Endothelial cell (in vitro differentiated cells): ENCODE data around the gene TMEM184B. TPM values are rescaled to one million over a fixed set of nuclear protein-coding genes. Genes with fewer than 3 reads are reported as not detected.
"Not testable (repeated sequence)": the region's sequence is repeated elsewhere in the genome, so short reads cannot be mapped to it uniquely, and the experiment has no call there.

Experiments used
- DNase-seq: peaks from one replicate; pipeline ENCODE4 v3.0.0; 2021; ENCODE audit warnings: low spot score
- H3K27ac Mint-ChIP-seq: one replicate; pipeline ENCODE4 v1.8.0; 2021; ENCODE audit warnings: mixed read lengths, inconsistent platforms; ENCODE audit not compliant: unreplicated experiment
- H3K27me3 Mint-ChIP-seq: one replicate; pipeline ENCODE4 v1.8.0; 2021; ENCODE audit warnings: mild to moderate bottlenecking, moderate library complexity, mixed read lengths, inconsistent platforms; ENCODE audit not compliant: unreplicated experiment
- H3K36me3 Mint-ChIP-seq: one replicate; pipeline ENCODE4 v1.8.0; 2021; ENCODE audit warnings: mild to moderate bottlenecking, low read depth, mixed read lengths, inconsistent platforms; ENCODE audit not compliant: unreplicated experiment
- H3K4me1 Mint-ChIP-seq: one replicate; pipeline ENCODE4 v1.8.0; 2021; ENCODE audit warnings: mild to moderate bottlenecking, mixed read lengths, inconsistent platforms; ENCODE audit not compliant: unreplicated experiment
- H3K4me3 Mint-ChIP-seq: one replicate; pipeline ENCODE4 v1.8.0; 2021; ENCODE audit warnings: mild to moderate bottlenecking, mixed read lengths, inconsistent platforms; ENCODE audit not compliant: unreplicated experiment
- H3K9me3 Mint-ChIP-seq: one replicate; pipeline ENCODE4 v1.8.0; 2021; ENCODE audit warnings: mixed read lengths, inconsistent platforms; ENCODE audit not compliant: unreplicated experiment
- CTCF ChIP-seq: fragments of 200-600 bp; sonication (generic); IDR thresholded peaks from one replicate; pipeline ENCODE4 v1.5.0; 2021; ENCODE audit warnings: antibody characterized with exemption; ENCODE audit not compliant: unreplicated experiment
- total RNA-seq: library from RNA; stranded (reverse); fragmentation: NEBNext Ultra II Directional; extraction: Animal tissue kit (Norgen Biotek cat#: 25700); gene quantifications from one replicate; pipeline ENCODE4 v1.2.1, GENCODE V29; 2021; ENCODE audit not compliant: unreplicated experiment

Gene TMEM184B
- total RNA-seq, 1 donor from 2014 or later, result 59.8 TPM

GRCh38 chr22:38235240-38235850, 37.5 kb downstream of the TMEM184B start:
- H3K36me3 Mint-ChIP-seq, result peaks cover 24% of the 10 kb centered on the region
- H3K27ac Mint-ChIP-seq, result no peak overlapping the region
- no peak overlapping the region for H3K4me3 Mint-ChIP-seq
- no peak for TF ChIP-seq CTCF
- H3K27me3 Mint-ChIP-seq, result peaks cover 5% of the 10 kb centered on the region
- H3K9me3 Mint-ChIP-seq, result no peaks in the 10 kb centered on the region
- DNase-seq, result no peak
- peaks cover 16% of the 10 kb centered on the region for H3K4me1 Mint-ChIP-seq

GRCh38 chr22:38233856-38234255, 39.0 kb downstream of the TMEM184B start:
- Mint-ChIP-seq H3K36me3 (peaks cover 24% of the 10 kb centered on the region), H3K4me1 (peaks cover 22% of the 10 kb centered on the region)
- H3K27me3 Mint-ChIP-seq, H3K27ac Mint-ChIP-seq, DNase-seq, H3K9me3 Mint-ChIP-seq, H3K4me3 Mint-ChIP-seq: not testable (repeated sequence)

GRCh38 chr22:38233427-38233826, 39.4 kb downstream of the TMEM184B start:
- no peak for TF ChIP-seq CTCF
- Mint-ChIP-seq H3K9me3 (no peaks in the 10 kb centered on the region), H3K36me3 (peaks cover 28% of the 10 kb centered on the region), H3K27ac (no peak overlapping the region), H3K4me3 (no peak overlapping the region), H3K27me3 (peaks cover 5% of the 10 kb centered on the region), H3K4me1 (peaks cover 26% of the 10 kb centered on the region)
- no peak for DNase-seq

- H3K27me3 Mint-ChIP-seq, result peaks cover 4% of the 10 kb centered on the region
- no peaks in the 10 kb centered on the region for H3K9me3 Mint-ChIP-seq
- no peak overlapping the region for H3K4me3 Mint-ChIP-seq
- H3K36me3 Mint-ChIP-seq, result peaks cover 32% of the 10 kb centered on the region
- no peak for TF ChIP-seq CTCF
- no peak overlapping the region for H3K27ac Mint-ChIP-seq
- peaks cover 26% of the 10 kb centered on the region for H3K4me1 Mint-ChIP-seq
- DNase-seq, result no peak
These were observed 40.6 kb downstream of the TMEM184B start for GRCh38 chr22:38232196-38232595.

- TF ChIP-seq CTCF, result no peak
- peaks cover 27% of the 10 kb centered on the region for H3K36me3 Mint-ChIP-seq
- H3K27ac Mint-ChIP-seq, result peak overlapping the region; percentile 82
- no peak for DNase-seq
- H3K4me3 Mint-ChIP-seq, result no peak overlapping the region
- H3K27me3 Mint-ChIP-seq, result peaks cover 7% of the 10 kb centered on the region
- H3K9me3 Mint-ChIP-seq, result no peaks in the 10 kb centered on the region
- peaks cover 23% of the 10 kb centered on the region for H3K4me1 Mint-ChIP-seq
These were observed 41.9 kb downstream of the TMEM184B start for GRCh38 chr22:38230916-38231315.
